GM12872 (cell line): ENCODE results near the gene SHISA6.

Source experiments
- CTCF ChIP-seq: IDR thresholded peaks from 3 replicates; pipeline ENCODE4 v1.5.1; 2011; ENCODE audit warnings: low read depth, mild to moderate bottlenecking, low read length, moderate library complexity; ENCODE audit not compliant: insufficient read depth

SHISA6 gene

GRCh38 chr17:11264183-11264871 lies 23.3 kb downstream of the SHISA6 start:
- peak; percentile 41; the same call in 1 of the 3 replicates for TF ChIP-seq CTCF

GRCh38 chr17:11267999-11268575 lies 27.1 kb downstream of the SHISA6 start:
- TF ChIP-seq CTCF, result no peak

GRCh38 chr17:11269210-11269609 lies 28.2 kb downstream of the SHISA6 start:
- TF ChIP-seq CTCF, result no peak

- no peak for TF ChIP-seq CTCF
These were observed 31.2 kb downstream of the SHISA6 start for GRCh38 chr17:11272191-11272590.

GRCh38 chr17:11273596-11273995 lies 32.6 kb downstream of the SHISA6 start:
- no peak for TF ChIP-seq CTCF

GRCh38 chr17:11274106-11274505 lies 33.1 kb downstream of the SHISA6 start:
- TF ChIP-seq CTCF, result no peak

- TF ChIP-seq CTCF, result no peak
These were observed 35.5 kb downstream of the SHISA6 start for GRCh38 chr17:11276486-11276885.
